ENCODE measurements around the gene SERP1.
A peak's percentile ranks its signal among the peaks of the same experiment; 100 is the strongest.

Gene SERP1

DNA sequence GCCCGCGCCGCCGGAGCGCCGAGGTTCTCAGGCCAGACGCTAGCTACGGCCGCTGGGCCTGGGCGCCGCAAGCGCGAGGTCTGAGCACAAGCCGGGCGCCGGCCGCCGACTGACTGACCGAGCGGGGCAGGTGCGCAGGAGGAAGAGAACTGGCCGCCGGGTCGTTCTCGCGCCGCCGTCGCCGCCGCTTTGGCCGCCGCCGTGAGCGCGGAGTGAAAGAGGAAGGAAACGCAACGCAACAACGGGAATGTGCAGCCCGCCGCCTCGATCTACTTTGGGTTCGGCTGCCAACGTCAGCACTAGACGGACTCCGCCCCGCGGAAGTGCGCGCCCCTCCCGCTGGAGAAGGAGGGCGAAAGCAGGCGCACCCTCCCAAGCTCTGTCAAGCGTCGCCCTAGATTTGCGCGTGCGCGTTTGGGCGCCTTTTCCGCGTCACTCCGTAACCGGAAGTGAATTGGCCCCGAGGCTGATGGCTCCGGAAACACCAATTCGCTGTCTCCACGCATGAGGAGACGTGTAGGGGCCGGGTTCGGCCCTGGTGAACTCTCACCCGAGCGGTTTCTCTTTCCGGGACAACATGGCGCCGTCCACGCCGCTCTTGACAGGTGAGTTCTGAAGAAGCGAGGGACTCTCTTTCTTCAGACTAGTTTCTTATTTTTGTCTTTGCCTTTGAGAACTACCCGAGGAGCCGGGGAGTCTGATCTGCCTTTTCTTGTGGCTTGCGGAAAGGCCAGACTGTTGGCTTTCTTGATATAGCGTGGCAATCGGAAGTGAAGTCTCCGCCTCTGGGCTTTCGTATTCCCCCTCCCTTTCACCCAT is at the start of gene SERP1, which contains the start of gene EIF2A:
SERP1 (minus strand) TSS at position 271 of the 819 bp plus-strand sequence. CDS start 361 bp downstream, outside the sequence.
EIF2A (plus strand) TSS at position 562 of the 819 bp plus-strand sequence; CDS start at position 578, 16 bp downstream.
- peaks cover 69% of the 10 kb centered on the region for H3K4me1 Mint-ChIP-seq
- H3K36me3 Mint-ChIP-seq (ENCODE audit: low read depth) = peaks cover 62% of the 10 kb centered on the region
- H3K9me3 Mint-ChIP-seq = no peaks in the 10 kb centered on the region
- peak within 1 kb of the TSS; percentile 99 for H3K4me3 Mint-ChIP-seq
- DNase-seq (peak; percentile 99), ATAC-seq (peak; percentile 97)
- H3K27me3 Mint-ChIP-seq = no peaks in the 10 kb centered on the region
- peak within 1 kb of the TSS; percentile 99 for H3K27ac Mint-ChIP-seq

DNA sequence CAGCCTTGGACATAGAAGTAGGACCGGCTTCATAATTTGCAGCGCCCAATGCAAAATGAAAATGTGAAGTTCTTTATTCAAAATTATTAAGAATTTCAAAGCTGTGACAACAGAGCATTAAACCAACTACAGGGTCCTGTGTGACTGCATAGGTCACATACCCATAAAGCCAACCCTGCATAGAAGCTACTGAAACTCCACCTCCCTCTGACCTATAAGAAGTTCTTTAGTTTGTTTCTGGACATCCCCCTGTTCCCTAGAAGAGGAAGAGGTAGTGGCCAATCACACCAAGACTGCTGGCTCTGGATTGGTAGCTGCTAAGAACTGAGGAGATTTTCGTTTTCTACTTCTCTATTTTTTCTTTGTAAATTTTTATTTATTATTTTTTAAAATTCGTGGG is 47.9 kb upstream of the SERP1 start:
- H3K4me3 Mint-ChIP-seq = no peak overlapping the region

DNA sequence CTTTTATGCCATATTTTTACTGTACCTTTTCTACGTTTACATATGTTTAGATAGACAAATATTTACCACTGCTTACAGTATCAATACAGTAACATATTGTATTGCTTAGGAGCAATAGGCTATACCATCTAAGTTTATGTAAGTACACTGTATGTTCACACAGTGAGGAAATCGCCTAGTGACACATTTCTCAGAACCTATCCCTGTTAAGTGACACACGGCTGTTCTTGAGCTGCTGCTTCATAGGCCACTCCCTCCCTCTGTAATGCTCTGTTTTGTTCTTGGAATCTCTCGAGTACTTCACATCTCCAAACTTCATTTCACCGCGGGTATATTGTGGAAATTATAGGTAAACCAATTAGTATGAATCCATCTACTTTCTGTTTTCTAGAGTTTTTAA is 43.5 kb upstream of the SERP1 start:
- H3K9me3 Mint-ChIP-seq = no peaks in the 10 kb centered on the region
- no peaks in the 10 kb centered on the region for H3K27me3 Mint-ChIP-seq
- no peak for DNase-seq
- H3K27ac Mint-ChIP-seq = no peak overlapping the region
- H3K36me3 Mint-ChIP-seq (ENCODE audit: low read depth) = peaks cover 9% of the 10 kb centered on the region
- no peak overlapping the region for H3K4me3 Mint-ChIP-seq
- peaks cover 5% of the 10 kb centered on the region for H3K4me1 Mint-ChIP-seq
- no peak for ATAC-seq

More for the DNA sequence above, 47.9 kb upstream of the SERP1 start:
- ATAC-seq = peak; percentile 63
- no peak overlapping the region for H3K27ac Mint-ChIP-seq
- no peaks in the 10 kb centered on the region for H3K9me3 Mint-ChIP-seq
- H3K4me1 Mint-ChIP-seq = peaks cover 12% of the 10 kb centered on the region
- H3K36me3 Mint-ChIP-seq (ENCODE audit: low read depth) = no peaks in the 10 kb centered on the region
- no peaks in the 10 kb centered on the region for H3K27me3 Mint-ChIP-seq
- DNase-seq = no peak

DNA sequence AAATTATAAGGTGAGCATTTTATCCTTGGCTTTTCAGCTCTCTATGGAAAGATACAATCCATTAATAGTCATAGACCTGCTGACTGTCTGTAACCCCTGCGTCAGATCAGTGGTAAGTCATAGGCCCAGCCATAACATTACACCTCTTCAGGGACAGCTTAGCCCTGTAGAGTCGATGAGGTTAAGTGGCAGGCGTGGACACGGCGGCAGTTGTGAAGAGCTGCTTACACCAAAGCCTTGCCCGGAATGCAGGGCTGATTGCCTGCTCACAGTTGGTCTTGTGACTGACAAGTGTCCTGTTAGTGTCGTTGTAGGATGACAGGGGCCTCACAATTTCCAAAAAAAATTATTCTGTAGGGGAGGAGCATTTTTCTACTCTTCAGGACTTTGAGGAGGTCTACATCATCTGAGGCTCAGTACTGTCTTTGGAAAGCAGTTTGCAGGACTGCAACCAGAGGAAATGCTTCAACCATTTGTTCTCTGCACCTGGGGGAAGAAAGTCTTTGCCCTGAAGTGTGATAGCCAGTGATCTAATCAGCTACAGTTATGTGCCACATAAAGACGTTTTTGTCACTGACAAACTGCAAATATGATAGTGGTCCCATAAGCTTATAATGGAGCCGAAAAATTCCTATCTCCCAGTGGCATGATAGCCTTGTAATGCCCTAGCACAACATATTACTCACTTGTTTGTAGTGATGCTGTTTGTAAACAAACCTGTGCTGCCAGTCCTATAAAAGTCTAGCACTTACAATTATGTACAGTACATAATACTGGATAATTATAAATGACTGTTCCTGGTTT is 41.9 kb upstream of the SERP1 start:
- H3K36me3 Mint-ChIP-seq (ENCODE audit: low read depth) = peaks cover 18% of the 10 kb centered on the region
- no peaks in the 10 kb centered on the region for H3K9me3 Mint-ChIP-seq
- ATAC-seq (no peak), DNase-seq (no peak)
- peaks cover 4% of the 10 kb centered on the region for H3K4me1 Mint-ChIP-seq
- H3K27me3 Mint-ChIP-seq = no peaks in the 10 kb centered on the region
- H3K4me3 Mint-ChIP-seq = no peak overlapping the region
- H3K27ac Mint-ChIP-seq = no peak overlapping the region

DNA sequence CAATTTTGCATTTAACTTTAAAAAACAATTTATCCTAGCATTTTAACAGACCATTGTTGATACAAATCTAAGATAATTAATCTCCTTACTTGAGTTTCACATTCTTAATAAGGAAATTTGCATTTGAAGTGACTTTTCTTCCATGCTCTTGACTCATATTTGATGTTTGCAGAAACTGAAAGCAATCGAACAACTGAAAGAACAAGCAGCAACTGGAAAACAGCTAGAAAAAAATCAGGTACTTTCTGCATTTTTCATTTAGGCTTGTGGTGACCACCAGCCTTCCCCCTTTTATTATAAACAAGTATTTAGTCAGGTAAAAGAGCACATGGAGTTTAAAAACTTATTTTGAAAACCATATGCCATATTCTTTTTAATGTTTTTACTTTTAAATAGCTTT is 36.7 kb upstream of the SERP1 start:
- no peak for ATAC-seq
- H3K4me1 Mint-ChIP-seq = peaks cover 13% of the 10 kb centered on the region
- peaks cover 38% of the 10 kb centered on the region for H3K36me3 Mint-ChIP-seq (ENCODE audit: low read depth)
- no peaks in the 10 kb centered on the region for H3K27me3 Mint-ChIP-seq
- peak overlapping the region; percentile 71 for H3K27ac Mint-ChIP-seq
- no peaks in the 10 kb centered on the region for H3K9me3 Mint-ChIP-seq
- DNase-seq = no peak
- no peak overlapping the region for H3K4me3 Mint-ChIP-seq

DNA sequence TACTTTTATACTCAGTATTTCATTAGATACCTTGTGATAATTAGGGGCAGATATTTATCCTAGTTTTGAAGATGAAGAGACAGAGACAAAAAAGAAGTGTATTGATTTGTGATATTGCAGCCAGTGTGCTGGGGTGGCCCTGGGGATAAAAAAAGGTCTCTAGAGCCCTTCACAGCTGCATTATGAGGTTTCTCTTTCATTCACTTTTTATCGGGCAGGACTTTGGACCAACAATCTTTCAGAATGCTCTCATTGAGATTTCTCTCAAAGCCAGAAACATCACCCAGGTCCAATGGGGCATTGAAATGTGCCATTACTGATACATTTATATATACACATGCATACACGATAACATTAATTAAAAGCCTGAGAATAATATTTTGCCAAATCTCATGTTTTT is 36.3 kb upstream of the SERP1 start:
- Mint-ChIP-seq H3K27ac (peak overlapping the region; percentile 71), H3K4me1 (peaks cover 13% of the 10 kb centered on the region)

DNA sequence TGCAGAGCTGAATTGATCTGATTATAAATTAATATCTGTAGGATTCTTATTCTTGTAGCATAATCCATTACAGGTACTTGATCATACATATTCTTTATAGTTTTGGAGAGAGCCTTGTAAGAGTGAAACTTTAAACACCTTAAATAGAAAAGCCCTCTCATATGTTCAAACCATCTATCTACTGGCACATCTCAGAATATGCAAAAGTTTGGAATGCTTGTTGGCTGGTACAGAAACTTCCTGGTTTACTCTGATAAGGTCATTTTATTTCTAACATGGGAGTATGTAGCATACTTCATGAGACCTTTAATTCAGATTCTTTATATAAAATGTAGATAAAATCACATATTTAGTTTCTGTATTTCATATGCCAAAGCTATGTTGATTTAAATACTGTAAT is 34.9 kb upstream of the SERP1 start:
- H3K4me1 Mint-ChIP-seq = peaks cover 13% of the 10 kb centered on the region
- no peak overlapping the region for H3K4me3 Mint-ChIP-seq
- H3K27ac Mint-ChIP-seq = no peak overlapping the region
- no peaks in the 10 kb centered on the region for H3K27me3 Mint-ChIP-seq
- peaks cover 55% of the 10 kb centered on the region for H3K36me3 Mint-ChIP-seq (ENCODE audit: low read depth)
- no peaks in the 10 kb centered on the region for H3K9me3 Mint-ChIP-seq
- ATAC-seq (no peak), DNase-seq (no peak)

More for the DNA sequence above, 36.3 kb upstream of the SERP1 start:
- H3K27me3 Mint-ChIP-seq = no peaks in the 10 kb centered on the region
- no peaks in the 10 kb centered on the region for H3K9me3 Mint-ChIP-seq
- H3K4me3 Mint-ChIP-seq = no peak overlapping the region
- no peak for DNase-seq
- H3K36me3 Mint-ChIP-seq (ENCODE audit: low read depth) = peaks cover 42% of the 10 kb centered on the region
- no peak for ATAC-seq

DNA sequence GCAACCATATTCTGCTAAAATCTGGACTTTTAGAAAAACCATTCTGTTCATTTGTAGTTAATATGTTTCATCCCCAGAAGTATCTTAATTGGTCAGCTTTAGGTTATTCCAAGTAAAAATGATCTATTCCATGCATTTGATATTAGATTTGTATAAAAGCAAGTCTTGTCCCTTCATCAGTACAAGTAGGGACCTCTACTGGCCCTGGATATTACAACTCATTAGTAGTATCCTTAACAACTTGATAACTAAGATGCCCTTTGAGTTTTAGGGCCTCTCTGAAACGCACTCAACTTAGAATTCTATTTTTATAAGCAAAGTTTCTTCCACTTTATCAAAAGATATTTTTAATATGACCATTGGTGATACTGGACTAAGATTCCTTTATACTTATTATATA is 31.6 kb upstream of the SERP1 start:
- H3K27me3 Mint-ChIP-seq = no peaks in the 10 kb centered on the region
- no peaks in the 10 kb centered on the region for H3K9me3 Mint-ChIP-seq
- ATAC-seq (no peak), DNase-seq (no peak)
- peaks cover 59% of the 10 kb centered on the region for H3K36me3 Mint-ChIP-seq (ENCODE audit: low read depth)
- no peak overlapping the region for H3K4me3 Mint-ChIP-seq
- peaks cover 16% of the 10 kb centered on the region for H3K4me1 Mint-ChIP-seq
- no peak overlapping the region for H3K27ac Mint-ChIP-seq

DNA sequence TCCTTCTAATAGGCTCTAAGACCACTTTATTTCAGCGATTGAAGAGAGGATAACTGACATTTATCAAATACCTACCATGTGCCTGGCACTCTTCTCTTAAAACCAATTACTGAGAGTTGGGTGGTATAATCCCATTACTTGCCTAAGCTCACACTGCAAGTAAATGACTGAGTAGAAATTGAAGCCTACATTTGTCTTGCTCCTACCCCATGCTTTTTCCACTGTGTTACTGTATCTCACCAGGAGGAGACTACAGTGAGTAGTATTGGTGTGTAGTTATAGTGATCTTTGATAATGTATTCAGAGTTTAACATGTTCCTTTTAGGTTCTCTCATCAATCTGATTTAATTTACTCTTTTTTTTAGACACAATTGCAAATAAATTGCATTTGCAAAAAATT is 21.0 kb upstream of the SERP1 start:
- H3K36me3 Mint-ChIP-seq (ENCODE audit: low read depth) = peaks cover 47% of the 10 kb centered on the region

DNA sequence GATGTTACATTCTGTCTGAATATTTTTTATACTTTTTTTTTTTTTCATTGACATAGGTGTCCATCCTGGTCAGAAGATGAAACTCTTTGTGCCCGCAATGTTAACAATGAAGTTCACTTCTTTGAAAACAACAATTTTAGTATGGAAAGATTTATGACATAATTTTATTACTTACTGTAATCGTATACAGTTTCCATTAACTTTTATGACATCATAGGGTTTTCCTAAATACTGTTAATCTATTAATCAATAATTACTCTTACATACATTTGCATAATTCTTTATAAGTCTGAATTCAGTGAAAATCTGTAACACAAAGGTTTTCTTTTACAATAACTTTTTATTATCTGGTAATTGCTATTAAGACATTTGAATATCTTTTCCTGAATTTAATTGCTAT is 17.9 kb upstream of the SERP1 start:
- DNase-seq (no peak), ATAC-seq (no peak)
- H3K9me3 Mint-ChIP-seq = no peaks in the 10 kb centered on the region
- peaks cover 5% of the 10 kb centered on the region for H3K4me1 Mint-ChIP-seq
- no peaks in the 10 kb centered on the region for H3K27me3 Mint-ChIP-seq
- no peak overlapping the region for H3K27ac Mint-ChIP-seq
- H3K4me3 Mint-ChIP-seq = no peak overlapping the region
- peaks cover 44% of the 10 kb centered on the region for H3K36me3 Mint-ChIP-seq (ENCODE audit: low read depth)

More for the DNA sequence above, 21.0 kb upstream of the SERP1 start:
- H3K27ac Mint-ChIP-seq = no peak overlapping the region
- H3K27me3 Mint-ChIP-seq = no peaks in the 10 kb centered on the region
- no peak for DNase-seq
- no peak for ATAC-seq
- no peak overlapping the region for H3K4me3 Mint-ChIP-seq
- H3K4me1 Mint-ChIP-seq = no peaks in the 10 kb centered on the region
- H3K9me3 Mint-ChIP-seq = no peaks in the 10 kb centered on the region

DNA sequence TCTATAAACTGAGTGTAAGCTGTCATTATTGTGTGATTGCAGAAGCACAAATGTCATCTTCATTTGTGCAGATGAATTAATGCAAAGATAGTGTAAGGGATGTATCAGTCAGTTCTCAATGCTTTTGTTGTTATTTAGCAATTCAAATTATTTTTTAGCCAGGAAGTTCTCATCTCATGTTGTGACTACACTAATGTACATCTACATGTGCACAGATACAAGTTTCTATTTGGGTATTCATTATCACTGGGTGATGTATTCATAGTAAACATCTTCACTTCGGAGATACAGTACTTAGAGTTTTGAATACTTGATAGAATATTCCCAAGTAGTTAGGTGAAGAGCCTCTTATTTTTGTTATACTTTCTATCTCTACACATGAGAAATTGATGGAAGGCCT is 11.4 kb upstream of the SERP1 start:
- ATAC-seq (no peak), DNase-seq (no peak)
- Mint-ChIP-seq H3K9me3 (no peaks in the 10 kb centered on the region), H3K27me3 (no peaks in the 10 kb centered on the region), H3K27ac (no peak overlapping the region), H3K4me3 (no peak overlapping the region), H3K36me3 (ENCODE audit: low read depth) (peaks cover 56% of the 10 kb centered on the region), H3K4me1 (peaks cover 35% of the 10 kb centered on the region)

DNA sequence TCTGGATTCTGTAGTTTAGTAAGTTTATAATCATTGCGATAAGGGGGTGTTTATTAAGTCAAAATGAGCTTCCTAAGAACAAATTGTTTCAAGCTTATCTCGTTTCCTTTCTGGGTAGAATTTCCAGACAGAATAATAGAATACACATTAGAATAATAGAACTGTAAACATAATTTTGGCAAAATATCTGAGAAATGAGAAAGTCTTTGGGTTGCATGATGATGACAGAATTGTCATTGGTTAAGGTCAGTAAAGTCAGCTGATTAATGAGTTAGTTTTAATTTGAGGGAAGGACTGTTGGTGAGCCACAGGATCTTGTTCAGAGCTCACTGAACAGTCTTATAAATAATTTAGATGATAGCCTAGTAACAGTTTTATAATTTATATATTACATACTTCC is 10.5 kb upstream of the SERP1 start:
- peaks cover 58% of the 10 kb centered on the region for H3K36me3 Mint-ChIP-seq (ENCODE audit: low read depth)
- ATAC-seq = no peak
- DNase-seq = no peak

DNA sequence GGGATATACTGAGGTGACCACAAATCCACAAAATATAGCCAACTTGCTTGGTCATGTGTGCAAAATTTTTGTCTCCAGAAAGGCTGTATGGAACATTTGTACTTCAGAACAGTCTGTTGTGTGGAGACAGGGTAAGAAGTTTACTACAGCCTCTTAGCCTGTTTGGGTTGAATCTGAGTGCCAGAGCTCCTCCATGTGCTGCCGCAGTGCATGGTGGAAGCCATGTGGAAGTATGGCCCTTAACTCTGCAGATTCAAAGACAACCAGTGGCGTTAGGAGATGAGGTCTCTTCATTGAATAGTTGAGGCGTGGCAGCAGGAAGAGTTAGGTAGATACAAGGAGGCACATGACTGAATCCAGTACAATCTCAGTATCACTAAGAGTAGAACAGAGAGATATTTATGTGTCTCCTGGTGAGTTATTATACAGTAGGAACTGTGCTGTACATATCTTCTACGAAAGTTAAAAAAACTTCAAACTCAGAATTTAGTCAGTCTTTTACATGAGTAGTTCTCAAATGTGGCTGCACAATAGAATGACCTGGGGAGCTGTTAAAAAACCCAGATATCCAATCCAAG is 9.7 kb upstream of the SERP1 start:
- peaks cover 42% of the 10 kb centered on the region for H3K4me1 Mint-ChIP-seq
- no peaks in the 10 kb centered on the region for H3K27me3 Mint-ChIP-seq
- peaks cover 61% of the 10 kb centered on the region for H3K36me3 Mint-ChIP-seq (ENCODE audit: low read depth)
- ATAC-seq (no peak), DNase-seq (no peak)
- no peak overlapping the region for H3K4me3 Mint-ChIP-seq
- peak overlapping the region; percentile 64 for H3K27ac Mint-ChIP-seq
- no peaks in the 10 kb centered on the region for H3K9me3 Mint-ChIP-seq

More for the DNA sequence above, 10.5 kb upstream of the SERP1 start:
- no peaks in the 10 kb centered on the region for H3K9me3 Mint-ChIP-seq
- H3K27ac Mint-ChIP-seq = no peak overlapping the region
- H3K4me1 Mint-ChIP-seq = peaks cover 37% of the 10 kb centered on the region
- no peaks in the 10 kb centered on the region for H3K27me3 Mint-ChIP-seq
- H3K4me3 Mint-ChIP-seq = no peak overlapping the region

DNA sequence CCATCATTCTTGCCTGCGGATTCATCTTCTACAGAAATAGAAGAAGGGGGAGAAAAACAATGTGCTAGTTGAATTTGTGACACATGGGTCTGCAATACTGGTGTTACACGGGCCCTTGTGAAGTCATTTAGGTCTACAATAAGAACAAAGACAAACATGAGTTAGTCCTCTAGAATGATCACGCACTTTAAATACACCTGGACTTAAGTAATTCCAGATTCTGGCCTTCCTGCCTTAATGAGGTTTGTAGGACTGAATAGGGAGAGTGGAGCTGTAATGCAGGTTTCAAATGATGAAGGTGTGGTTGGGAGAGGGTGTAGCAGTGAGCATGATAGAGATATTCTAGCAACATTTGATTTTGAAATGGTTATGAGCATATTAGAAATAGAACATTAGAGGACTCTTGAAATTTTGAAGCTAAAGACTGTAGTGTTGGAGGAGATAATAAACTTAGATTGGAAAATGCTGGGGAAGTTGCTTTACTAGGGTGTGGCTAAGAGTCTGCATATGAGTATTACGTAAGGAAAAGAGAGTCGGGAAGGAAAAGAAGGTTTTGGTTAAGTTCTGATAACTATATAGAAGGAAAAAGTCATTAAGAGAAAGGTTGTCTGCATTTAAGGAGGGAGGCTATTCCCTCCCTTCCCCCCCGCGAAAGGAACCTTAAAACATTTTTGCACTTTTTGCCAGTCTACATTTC is 897 bp upstream of the SERP1 start:
- Mint-ChIP-seq H3K36me3 (ENCODE audit: low read depth) (peaks cover 56% of the 10 kb centered on the region), H3K27ac (peak overlapping the region; percentile 99), H3K27me3 (no peaks in the 10 kb centered on the region), H3K9me3 (no peaks in the 10 kb centered on the region), H3K4me1 (peaks cover 61% of the 10 kb centered on the region), H3K4me3 (peak overlapping the region; percentile 99)
- DNase-seq (no peak), ATAC-seq (no peak)

Measured in activated naive CD8-positive, alpha-beta T cell treated with anti-CD3 and anti-CD28 coated beads, Interleukin-2, amount 50 U/mL, for 24 hours (primary cell).